ENCODE results near the gene PTMA.

The PTMA gene

DNA sequence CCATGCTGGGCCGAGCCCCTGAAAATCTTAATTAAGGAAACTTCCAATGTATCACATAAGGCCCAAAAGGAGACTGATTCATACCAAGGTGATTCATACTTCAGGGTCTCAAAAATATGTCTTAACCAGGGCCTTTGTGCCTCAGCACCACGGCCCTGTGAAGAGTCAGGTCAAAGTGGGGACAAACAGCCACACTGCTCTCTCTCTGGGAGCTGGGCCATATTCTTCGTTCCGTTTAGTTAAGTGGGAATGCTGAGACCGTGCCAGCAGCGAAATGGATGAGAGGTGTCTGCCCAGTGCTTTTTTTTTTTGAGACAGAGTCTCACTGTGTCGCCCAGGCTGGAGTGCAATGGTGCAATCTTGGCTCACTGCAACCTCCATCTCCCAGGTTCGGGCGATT lies 9.3 kb upstream of the PTMA start:
- Histone ChIP-seq H3K4me3 (no peak overlapping the region), H3K9me3 (ENCODE audit: low read depth, low read length) (no peaks in the 10 kb centered on the region), H3K27ac (no peak overlapping the region), H3K36me3 (ENCODE audit: insufficient read depth, low read length) (no peaks in the 10 kb centered on the region), H3K9ac (ENCODE audit: insufficient read length) (no peak overlapping the region)
- no peak for TF ChIP-seq EZH2 (IDR thresholded peaks at IDR 0.05)
- no peak for TF ChIP-seq FOXP2 (optimal IDR thresholded peaks at IDR 0.05; ENCODE audit: control extremely low read depth, extremely low read length, insufficient read depth)
- TF ChIP-seq POLR2AphosphoS5 (IDR thresholded peaks at IDR 0.05; ENCODE audit: borderline replicate concordance, low read depth, low read length): no peak
- no peak for DNase-seq (ENCODE audit: low read depth, low spot score)

DNA sequence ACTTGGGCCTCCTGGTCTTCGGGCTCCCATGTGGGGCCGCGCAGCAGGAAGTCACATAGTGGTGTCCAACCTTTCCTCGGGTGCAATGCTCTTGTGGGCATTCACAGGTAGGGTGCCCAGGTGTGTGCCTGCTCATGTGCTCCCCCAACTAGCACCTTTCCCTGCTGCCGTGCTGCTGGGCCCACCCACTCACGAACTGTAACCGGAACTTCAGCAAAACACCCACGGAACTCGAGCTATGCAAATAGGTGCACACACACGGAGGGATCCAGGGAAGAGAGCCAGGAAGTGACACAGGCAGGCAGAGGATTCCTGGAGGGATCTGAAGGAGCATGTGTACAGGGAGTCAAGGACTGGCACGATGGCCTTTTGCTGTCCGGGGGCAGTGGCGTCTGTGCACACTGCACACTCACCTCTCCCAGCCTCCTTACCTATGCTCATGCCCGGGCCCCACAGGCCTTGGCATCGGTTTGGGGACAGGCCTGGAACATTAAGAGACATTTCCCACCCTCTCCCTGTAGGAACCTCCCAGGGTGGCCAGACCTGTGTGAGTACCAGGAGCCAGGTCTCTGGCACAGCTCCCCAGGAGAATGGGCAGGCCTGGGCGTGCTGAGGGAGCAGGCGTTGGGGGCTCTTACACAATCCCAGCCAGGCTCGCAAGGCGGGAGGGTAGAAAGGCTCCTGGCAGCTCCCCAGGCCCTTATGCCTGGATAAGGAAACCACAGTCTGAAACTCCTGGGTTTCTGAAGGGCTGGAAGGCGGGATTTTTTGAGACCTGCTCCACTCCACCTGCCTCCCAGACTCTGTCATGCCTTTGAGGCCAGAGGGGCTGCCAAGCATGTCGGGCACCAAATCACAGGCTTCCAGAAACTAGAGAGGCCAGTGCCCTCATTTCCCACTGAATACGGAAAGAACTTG lies 6.6 kb upstream of the PTMA start:
- DNase-seq (ENCODE audit: low read depth, low spot score): no peak
- Histone ChIP-seq H3K27ac (peak overlapping the region; percentile 33; the same call in 1 of the 2 replicates), H3K9ac (ENCODE audit: insufficient read length) (peak overlapping the region; percentile 44)

DNA sequence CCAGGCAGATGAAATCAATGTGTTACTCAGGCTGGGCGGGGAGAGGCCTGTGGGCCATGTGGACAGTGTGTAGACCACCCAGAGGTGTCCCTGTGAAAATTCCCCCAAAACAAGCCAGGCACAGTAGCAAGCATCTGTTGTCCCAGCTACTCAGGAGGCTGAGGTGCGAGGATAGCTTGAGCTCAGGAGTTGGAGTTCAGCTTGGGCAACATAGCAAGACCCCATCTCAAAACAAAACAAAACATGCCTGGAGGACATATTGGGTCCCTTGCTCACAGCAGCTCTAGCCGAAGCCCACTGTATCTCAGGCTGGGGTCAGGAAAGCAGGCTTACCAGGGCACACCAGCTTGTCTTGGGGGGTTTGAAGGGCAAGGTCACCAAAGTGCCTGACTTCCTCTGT lies 4.3 kb upstream of the PTMA start:
- Histone ChIP-seq H3K9me3 (ENCODE audit: low read depth, low read length) (0 out of 2 replicates have a peak, but pooled peaks cover 3% of the 10 kb centered on the region), H3K9ac (ENCODE audit: insufficient read length) (no peak overlapping the region), H3K36me3 (ENCODE audit: insufficient read depth, low read length) (peaks cover 2% of the 10 kb centered on the region; the same call in 1 of the 2 replicates), H3K27ac (no peak overlapping the region), H3K4me3 (no peak overlapping the region)
- DNase-seq (ENCODE audit: low read depth, low spot score): no peak
- TF ChIP-seq EZH2 (IDR thresholded peaks at IDR 0.05): no peak
- TF ChIP-seq POLR2AphosphoS5 (IDR thresholded peaks at IDR 0.05; ENCODE audit: borderline replicate concordance, low read depth, low read length): no peak
- no peak for TF ChIP-seq FOXP2 (optimal IDR thresholded peaks at IDR 0.05; ENCODE audit: control extremely low read depth, extremely low read length, insufficient read depth)

More for the DNA sequence above, 6.6 kb upstream of the PTMA start:
- Histone ChIP-seq H3K4me3 (no peak overlapping the region), H3K9me3 (ENCODE audit: low read depth, low read length) (0 out of 2 replicates have a peak, but pooled peaks cover 3% of the 10 kb centered on the region), H3K36me3 (ENCODE audit: insufficient read depth, low read length) (no peaks in the 10 kb centered on the region)
- TF ChIP-seq EZH2 (IDR thresholded peaks at IDR 0.05): no peak
- TF ChIP-seq POLR2AphosphoS5 (IDR thresholded peaks at IDR 0.05; ENCODE audit: borderline replicate concordance, low read depth, low read length): no peak
- TF ChIP-seq FOXP2 (optimal IDR thresholded peaks at IDR 0.05; ENCODE audit: control extremely low read depth, extremely low read length, insufficient read depth): no peak

DNA sequence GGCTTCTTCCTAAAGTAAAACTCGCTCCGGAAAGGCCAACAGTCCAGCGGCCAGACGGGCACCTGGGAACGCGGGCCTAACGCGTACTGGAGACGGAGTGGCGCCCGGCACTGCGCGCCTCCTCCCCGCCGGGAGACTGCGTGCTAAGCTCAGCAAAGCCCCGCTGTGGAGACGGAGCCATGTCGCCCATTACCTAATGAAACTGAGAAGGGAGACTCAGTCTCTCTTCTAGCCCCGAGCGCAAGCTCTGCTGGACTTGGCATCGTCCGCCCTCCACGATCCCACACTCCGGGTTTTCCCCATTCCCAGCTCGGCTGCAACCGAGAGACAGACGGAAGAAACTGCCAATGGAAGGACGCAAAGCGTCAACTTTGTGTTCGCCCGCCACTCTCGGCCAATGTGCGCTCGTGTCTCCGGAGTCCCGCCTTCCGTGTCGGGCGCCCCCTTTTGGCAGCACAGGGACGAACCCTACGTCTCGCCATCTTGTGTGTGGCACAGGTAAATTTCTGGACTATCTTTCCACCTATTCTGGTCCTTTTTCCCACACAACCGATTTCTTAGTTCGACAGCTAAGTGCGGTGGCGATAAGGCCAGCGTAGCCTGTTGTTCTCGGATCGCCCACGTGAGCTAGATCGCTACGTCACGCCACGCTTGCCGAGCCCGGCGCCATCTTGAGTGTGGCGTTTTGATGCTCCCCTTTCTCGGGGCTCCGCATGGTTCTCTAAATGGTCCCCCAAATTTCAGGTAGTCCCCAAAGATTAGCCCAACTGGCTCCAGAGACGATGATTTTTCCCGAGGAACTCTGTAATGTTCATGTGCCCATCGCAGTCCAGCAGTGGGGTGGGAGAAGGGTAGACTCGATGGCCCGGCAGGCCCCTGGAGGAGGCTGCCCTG lies 1.3 kb upstream of the PTMA start:
- no peak for TF ChIP-seq FOXP2 (optimal IDR thresholded peaks at IDR 0.05; ENCODE audit: control extremely low read depth, extremely low read length, insufficient read depth)
- TF ChIP-seq EZH2 (IDR thresholded peaks at IDR 0.05): no peak
- no peak overlapping the region for H3K9ac ChIP-seq (ENCODE audit: insufficient read length)
- H3K36me3 ChIP-seq (ENCODE audit: insufficient read depth, low read length): peaks cover 28% of the 10 kb centered on the region
- DNase-seq (ENCODE audit: low read depth, low spot score): no peak
- H3K4me3 ChIP-seq: no peak overlapping the region
- H3K27ac ChIP-seq: peak overlapping the region; percentile 79
- 0 out of 2 replicates have a peak, but pooled peaks cover 3% of the 10 kb centered on the region for H3K9me3 ChIP-seq (ENCODE audit: low read depth, low read length)

DNA sequence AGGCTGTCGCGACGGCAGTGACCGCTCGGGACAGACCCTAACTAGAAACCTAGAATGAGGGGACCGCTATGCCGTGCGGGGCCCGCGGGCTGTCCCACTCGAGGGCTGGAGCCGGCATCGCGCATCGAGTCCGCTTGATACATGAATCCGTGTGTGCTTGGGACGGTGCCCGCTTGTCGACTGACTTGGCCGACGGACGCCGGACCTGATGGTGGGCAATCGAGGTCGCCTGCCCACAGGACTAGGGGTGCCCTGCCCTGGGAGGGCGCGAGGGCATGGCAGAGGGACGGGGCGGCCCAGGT lies 749 bp upstream of the PTMA start:
- 0 out of 2 replicates have a peak, but pooled peaks cover 3% of the 10 kb centered on the region for H3K9me3 ChIP-seq (ENCODE audit: low read depth, low read length)
- peak overlapping the region; percentile 79 for H3K27ac ChIP-seq
- DNase-seq (ENCODE audit: low read depth, low spot score): no peak
- H3K36me3 ChIP-seq (ENCODE audit: insufficient read depth, low read length): peaks cover 34% of the 10 kb centered on the region
- H3K9ac ChIP-seq (ENCODE audit: insufficient read length): peak overlapping the region; percentile 39
- H3K4me3 ChIP-seq: peak overlapping the region; percentile 29; the same call in 1 of the 2 replicates
- TF ChIP-seq FOXP2 (optimal IDR thresholded peaks at IDR 0.05; ENCODE audit: control extremely low read depth, extremely low read length, insufficient read depth) (no peak), EZH2 (IDR thresholded peaks at IDR 0.05) (no peak), POLR2AphosphoS5 (IDR thresholded peaks at IDR 0.05; ENCODE audit: borderline replicate concordance, low read depth, low read length) (no peak)

DNA sequence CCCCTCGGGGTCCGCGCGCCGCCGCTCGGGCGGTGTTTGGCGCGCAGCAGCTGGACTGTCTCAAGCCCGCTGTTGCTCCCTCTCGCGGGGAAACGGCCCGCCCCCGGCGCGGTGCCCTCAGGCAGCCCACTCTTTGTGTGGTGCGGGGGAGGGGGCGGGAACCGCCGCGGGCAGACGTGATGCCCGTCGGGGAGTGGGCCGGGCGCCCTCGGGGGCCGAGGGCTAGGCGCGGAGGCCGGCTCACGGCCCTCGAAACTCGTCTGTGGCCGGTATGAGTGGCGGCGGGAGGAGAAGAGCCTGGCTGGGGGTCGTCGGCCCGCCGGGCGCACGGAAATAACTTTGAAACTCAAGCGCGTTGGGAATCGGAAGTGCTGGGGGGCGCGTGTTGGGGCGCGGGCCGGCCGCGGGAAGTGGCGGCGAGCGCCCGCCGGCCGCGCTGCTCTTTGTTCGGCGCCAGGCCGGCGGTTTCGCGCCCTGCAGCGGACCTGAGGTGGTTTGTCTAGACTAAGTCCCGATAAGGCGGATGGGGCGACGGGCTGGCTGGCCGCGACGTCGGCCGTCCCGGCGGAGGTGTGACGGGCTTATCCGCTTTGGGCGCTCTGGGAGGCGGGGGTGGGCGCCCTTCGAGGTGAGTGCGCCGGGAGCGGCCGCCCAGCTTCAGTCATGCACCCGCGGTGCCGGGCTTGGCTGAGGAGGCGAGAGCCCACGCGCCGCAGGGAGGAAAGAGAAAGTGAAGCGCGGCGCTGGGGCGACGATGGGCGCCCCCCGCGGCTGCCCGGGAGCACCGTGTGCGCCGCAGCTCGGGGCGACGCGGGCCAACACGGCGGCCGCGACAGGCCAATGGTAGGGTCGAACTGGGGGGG lies 679 bp downstream of the PTMA start:
- H3K9ac ChIP-seq (ENCODE audit: insufficient read length): peak overlapping the region; percentile 98
- H3K9me3 ChIP-seq (ENCODE audit: low read depth, low read length): 0 out of 2 replicates have a peak, but pooled peaks cover 3% of the 10 kb centered on the region
- TF ChIP-seq FOXP2 (optimal IDR thresholded peaks at IDR 0.05; ENCODE audit: control extremely low read depth, extremely low read length, insufficient read depth): no peak
- peak; percentile 10 for TF ChIP-seq POLR2AphosphoS5 (IDR thresholded peaks at IDR 0.05; ENCODE audit: borderline replicate concordance, low read depth, low read length)
- no peak for TF ChIP-seq EZH2 (IDR thresholded peaks at IDR 0.05)
- peaks cover 42% of the 10 kb centered on the region for H3K36me3 ChIP-seq (ENCODE audit: insufficient read depth, low read length)
- DNase-seq (ENCODE audit: low read depth, low spot score): no peak
- peak overlapping the region; percentile 98 for H3K4me3 ChIP-seq
- peak overlapping the region; percentile 94 for H3K27ac ChIP-seq

DNA sequence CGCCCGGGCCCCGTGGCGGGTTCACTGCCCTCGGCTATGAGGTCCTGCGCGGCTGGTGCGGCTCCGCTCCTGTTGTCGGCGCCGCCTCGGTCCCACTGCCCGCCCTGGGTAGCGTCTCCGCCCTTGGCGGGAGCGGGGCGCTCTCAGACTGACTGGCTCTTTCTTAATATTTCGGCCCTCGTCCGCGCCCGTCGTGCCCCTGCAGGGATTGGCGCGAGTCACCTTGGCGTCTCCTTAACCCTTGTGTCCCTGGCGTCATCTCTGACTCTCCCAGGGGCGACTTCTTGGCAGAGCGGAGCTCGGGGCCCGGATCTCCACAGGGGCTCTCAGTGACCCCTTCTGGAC lies 1.3 kb downstream of the PTMA start:
- Histone ChIP-seq H3K36me3 (ENCODE audit: insufficient read depth, low read length) (peaks cover 47% of the 10 kb centered on the region), H3K9me3 (ENCODE audit: low read depth, low read length) (0 out of 2 replicates have a peak, but pooled peaks cover 3% of the 10 kb centered on the region), H3K27ac (peak overlapping the region; percentile 94), H3K9ac (ENCODE audit: insufficient read length) (peak overlapping the region; percentile 98), H3K4me3 (peak overlapping the region; percentile 98)
- TF ChIP-seq POLR2AphosphoS5 (IDR thresholded peaks at IDR 0.05; ENCODE audit: borderline replicate concordance, low read depth, low read length): no peak; the same call in none of the 2 replicates
- no peak for TF ChIP-seq EZH2 (IDR thresholded peaks at IDR 0.05)
- no peak for TF ChIP-seq FOXP2 (optimal IDR thresholded peaks at IDR 0.05; ENCODE audit: control extremely low read depth, extremely low read length, insufficient read depth)
- DNase-seq (ENCODE audit: low read depth, low spot score): no peak
